ENCODE data around the gene HOGA1. TPM values are rescaled to one million over a fixed set of nuclear protein-coding genes. Genes with fewer than 3 reads are reported as not detected.
"Not testable (repeated sequence)": the region's sequence is repeated elsewhere in the genome, so short reads cannot be mapped to it uniquely, and the experiment has no call there.

Gene HOGA1
- total RNA-seq, 1 donor from 2014 or later = 5.1 TPM

- DNase-seq (ENCODE audit: low spot score) = not testable (repeated sequence)
Measured at GRCh38 chr10:97554336-97554735, 29.9 kb upstream of the HOGA1 start.

GRCh38 chr10:97555541-97555940 is 28.6 kb upstream of the HOGA1 start:
- DNase-seq (ENCODE audit: low spot score) = not testable (repeated sequence)

- DNase-seq (ENCODE audit: low spot score) = not testable (repeated sequence)
Measured at GRCh38 chr10:97560731-97561381, 23.3 kb upstream of the HOGA1 start.

DNA sequence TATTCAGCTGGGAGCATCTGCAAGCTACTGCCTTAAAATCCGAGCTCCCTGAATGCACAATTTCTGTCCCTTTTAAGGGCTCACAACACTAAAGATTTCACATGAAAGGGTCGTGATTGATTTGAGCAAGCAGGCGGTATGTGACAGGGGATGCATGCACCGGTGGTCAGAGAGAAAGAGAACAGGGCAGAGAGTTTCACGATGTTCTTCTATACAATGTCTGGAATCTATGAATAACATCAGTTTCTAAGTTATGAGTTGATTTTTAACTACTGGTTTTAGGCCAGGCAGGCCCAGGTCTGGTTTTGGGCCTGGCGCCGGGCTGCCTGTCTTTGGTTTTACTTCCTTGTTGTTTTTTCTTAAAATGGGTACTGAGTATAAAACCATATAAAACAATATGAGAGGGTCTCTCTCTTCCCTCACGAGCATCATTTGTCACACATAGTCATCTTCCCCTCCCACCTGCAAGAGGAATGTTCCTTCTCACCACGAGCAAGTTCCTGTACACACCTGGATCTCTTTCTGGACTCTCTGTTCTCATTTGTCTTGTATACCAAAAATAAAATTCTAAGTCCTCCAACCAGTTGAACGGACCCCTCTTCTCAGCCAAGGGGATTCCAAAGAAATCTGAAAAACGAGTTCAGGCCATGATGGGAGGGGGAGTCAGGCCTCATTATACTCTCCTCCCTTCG is 22.7 kb upstream of the HOGA1 start:
- DNase-seq (ENCODE audit: low spot score) = not testable (repeated sequence)

DNA sequence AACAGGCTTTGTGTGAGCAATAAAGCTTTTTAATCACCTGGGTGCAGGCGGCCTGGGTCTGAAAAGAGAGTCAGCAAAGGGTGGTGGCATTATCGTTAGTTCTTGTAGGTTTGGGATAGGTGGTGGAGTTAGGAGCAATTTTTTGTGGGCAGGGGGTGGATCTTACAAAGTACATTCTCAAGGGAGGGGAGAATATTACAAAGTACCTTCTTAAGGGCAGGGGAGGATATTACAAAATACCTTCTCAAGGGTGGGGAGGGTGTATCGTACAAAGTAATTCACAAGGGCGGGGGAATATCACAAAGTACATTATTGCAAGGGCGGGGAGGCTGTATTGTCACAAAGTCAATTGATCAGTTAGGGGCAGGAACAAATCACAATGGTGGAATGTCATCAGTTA is 21.9 kb upstream of the HOGA1 start:
- DNase-seq (ENCODE audit: low spot score) = not testable (repeated sequence)

GRCh38 chr10:97563337-97563736 is 20.9 kb upstream of the HOGA1 start:
- DNase-seq (ENCODE audit: low spot score) = no peak

DNA sequence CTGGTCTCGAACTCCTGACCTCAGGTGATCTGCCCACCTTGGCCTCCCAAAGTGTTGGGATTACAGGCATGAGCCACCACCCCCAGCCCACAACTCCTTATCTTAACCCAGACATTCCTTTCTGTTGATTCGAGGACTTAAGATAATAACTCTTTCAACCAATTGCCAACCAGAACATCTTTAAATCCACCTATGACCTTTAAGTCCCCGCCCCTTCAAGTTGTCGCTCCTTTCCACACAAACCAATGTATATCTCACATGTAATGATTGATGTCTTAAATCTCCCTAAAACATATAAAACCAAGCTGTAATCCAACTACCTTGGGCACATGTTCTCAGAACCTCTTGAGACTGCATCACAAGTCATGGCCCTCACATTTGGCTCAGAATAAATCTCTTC is 19.4 kb upstream of the HOGA1 start:
- DNase-seq (ENCODE audit: low spot score) = no peak

DNA sequence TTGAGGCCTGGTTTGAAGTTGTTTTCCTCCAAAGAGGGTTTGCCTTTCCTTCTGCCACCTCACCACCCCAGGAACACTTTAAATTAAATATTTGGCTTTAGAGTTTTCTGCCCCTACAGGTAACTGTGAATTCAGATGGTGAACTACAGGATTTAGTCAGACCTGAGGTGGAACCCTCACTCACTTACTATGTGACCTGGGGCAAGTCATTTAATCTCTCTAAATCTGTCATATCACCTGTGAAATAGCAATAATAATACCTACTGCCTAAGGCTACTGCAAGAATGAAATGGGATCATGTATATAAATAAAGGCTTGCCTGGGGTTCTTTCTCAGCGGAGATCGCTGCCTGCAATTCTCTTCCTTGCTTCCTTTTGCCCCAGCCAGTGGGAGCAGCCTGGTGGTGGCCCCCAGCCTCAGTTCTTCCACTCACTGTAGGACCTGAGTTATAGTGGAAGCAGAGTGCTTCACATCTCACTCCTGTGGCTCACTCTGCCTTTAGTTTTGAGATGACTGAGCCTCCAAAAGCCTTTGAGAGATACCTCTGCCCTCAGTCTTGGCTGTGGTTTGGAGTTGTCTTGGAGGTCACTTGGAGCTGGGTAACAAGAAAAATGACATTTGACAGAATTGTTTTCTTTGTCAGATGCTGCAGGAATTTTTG is 17.7 kb upstream of the HOGA1 start:
- DNase-seq (ENCODE audit: low spot score) = no peak

- no peak for DNase-seq (ENCODE audit: low spot score)
Measured at GRCh38 chr10:97567891-97568290, 16.3 kb upstream of the HOGA1 start.

DNA sequence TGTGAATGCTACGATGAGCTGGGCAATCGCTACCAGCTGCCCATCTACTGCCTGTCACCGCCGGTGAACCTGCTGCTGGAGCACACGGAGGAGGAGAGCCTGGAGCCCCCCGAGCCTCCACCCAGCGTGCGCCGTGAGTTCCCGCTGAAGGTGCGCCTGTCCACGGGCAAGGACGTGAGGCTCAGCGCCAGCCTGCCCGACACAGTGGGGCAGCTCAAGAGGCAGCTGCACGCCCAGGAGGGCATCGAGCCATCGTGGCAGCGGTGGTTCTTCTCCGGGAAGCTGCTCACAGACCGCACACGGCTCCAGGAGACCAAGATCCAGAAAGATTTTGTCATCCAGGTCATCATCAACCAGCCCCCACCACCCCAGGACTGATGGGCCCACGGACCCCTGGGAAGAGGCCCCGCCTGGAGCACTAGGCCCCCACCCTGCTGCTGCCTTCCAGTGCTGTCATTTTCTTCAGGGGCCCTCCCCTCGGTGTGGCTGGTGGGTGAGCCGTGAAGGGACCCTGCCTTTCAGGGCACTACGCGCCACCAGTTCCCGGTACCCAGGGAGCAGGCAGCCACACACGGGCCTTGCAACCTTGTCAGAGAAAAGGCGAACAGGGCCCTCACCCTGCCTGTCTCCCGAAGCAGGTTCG is 13.9 kb upstream of the HOGA1 start:
- no peak for DNase-seq (ENCODE audit: low spot score)

DNA sequence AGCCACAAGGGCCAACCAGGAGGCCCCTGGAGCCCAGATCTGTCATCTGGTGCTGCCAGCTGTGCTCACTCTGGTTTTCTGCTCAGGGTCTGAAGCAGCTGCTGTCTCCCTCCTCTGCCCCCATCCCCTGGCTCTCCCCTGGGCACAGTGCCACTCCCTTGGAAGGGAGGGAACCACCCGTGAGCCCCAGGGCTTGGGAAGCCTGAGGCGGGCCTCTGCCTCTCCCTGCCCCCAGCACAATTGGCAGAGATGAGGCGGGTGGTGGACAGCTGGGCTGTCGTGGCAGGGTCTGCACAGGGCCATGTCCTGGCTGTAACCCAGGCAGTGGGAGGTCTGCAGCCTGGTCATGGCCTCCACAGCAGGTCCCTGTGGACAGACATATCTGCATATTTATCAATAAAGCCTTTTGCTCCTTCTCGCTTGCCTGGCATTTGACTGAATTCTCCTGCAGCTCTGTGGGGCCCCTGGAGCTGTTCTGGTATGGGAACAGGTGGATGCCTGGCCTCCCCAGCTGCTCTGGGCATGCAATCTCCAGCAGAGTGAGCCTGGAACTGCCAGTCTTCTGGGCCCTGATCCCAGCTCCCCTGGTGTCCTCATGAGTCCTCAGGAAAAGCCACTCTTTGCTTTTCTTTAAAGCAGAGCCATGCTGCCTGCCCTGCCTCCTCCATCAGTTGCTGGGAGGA is 13.3 kb upstream of the HOGA1 start:
- no peak for DNase-seq (ENCODE audit: low spot score)

GRCh38 chr10:97571622-97572021 is 12.6 kb upstream of the HOGA1 start:
- DNase-seq (ENCODE audit: low spot score) = peak; percentile 55

- peak; percentile 70 for DNase-seq (ENCODE audit: low spot score)
Measured at GRCh38 chr10:97572214-97572989, 11.8 kb upstream of the HOGA1 start, which contains the start of gene ANKRD2. Gene ANKRD2 (plus strand): TSS chr10:97572779. CDS start chr10:97572789, 10 bp downstream.

DNA sequence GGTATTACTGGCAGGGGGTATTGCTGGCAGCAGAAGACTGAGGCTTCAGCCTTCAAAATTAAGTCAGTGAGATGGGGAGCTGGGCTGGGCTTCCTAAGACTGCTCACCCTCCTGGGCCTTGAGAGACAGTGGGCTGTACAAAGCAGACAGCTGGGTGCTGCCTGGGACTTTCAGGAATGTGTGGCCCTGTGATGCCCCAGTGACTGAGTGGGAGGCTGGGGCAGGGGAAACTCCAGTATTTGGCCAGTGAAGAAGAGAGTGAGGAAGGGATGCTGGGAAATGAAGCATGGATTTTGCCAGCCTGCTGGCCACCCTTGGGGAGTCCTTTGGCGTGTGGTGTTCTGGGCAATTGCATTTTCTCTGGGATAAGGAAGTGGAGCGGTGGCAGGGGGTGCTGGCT is 11.2 kb upstream of the HOGA1 start:
- no peak for DNase-seq (ENCODE audit: low spot score)

GRCh38 chr10:97573672-97574071 is 10.5 kb upstream of the HOGA1 start:
- no peak for DNase-seq (ENCODE audit: low spot score)

DNA sequence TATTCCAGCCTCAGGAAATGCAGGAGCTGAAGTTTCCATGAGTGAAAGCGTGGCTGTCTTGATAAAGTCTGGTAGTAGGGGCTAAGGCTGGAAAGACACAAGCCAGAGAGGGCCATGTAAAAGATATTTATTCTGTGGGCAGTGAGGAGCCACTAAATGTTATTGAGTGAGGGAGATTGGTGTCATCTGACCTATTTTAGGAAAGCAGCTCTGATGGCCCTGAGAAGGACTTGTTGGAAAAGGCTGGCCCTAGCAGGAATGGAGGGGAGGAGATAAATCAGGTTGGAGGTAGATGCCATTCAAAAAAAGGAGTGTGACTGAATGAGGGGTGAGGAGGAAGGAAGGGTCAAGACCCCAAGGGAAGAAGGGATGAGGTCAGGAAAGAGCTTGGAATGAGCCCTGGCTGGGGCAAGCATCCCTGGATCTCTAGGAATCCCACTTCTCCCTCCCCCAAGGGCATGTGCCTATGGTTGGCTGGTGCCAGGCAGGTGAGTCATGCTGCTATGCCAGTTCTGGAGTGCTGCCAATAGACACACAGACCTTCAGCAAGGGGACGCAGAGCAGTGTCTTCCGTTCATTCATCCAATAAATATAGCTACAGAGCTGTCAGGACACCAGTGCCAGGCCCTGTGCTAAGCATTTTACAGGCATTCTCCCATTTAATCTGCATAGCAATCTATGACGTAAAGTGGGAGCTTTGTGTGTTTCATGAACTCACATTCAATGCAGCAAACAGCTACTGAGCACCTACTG is 9.6 kb upstream of the HOGA1 start:
- DNase-seq (ENCODE audit: low spot score) = peak; percentile 65

DNA sequence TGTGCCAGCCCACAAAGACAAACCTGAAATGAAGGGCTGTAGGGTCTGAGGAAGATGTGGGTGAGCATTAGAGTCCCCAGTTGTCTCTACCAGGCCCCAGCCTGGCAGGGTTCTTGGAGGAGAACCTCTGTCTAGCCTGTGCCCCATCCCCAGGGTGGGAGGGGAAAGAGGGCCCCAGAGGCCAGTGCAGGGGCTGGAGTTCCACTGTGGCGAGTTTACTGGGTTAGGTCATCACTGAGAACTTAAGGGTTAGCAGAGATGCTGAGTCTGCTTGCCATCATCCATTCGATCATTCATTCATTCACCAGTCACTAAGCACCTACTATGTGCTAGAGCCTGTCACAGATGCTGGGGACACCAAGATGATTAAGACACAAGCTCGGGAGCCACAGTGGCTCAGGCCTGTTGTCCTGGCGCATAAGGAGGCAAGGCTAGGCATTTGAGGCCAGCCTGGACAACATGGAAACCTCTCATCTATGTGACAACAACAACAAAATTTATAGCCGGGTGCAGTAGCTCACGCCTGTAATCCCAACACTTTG is 9.0 kb upstream of the HOGA1 start:
- DNase-seq (ENCODE audit: low spot score) = peak; percentile 27

GRCh38 chr10:97576487-97576886 is 7.7 kb upstream of the HOGA1 start:
- DNase-seq (ENCODE audit: low spot score) = not testable (repeated sequence)

GRCh38 chr10:97577701-97578100 is 6.5 kb upstream of the HOGA1 start:
- DNase-seq (ENCODE audit: low spot score) = no peak
